GM10266 (cell line): ENCODE results near the gene TASP1.

ENCODE experiments used
- DNase-seq: peaks from one replicate; pipeline ENCODE4 v3.0.0; 2012; ENCODE audit errors: extremely low spot score
- TF ChIP-seq, protein P1 (sequence below): IDR thresholded peaks from 2 replicates; pipeline ENCODE4 v1.5.1; 2012; ENCODE audit warnings: mild to moderate bottlenecking, low read depth; ENCODE audit not compliant: control insufficient read depth, insufficient read depth; ENCODE audit errors: missing control alignments

TASP1 gene

GRCh38 chr20:13443690-13444089 lies 195.0 kb downstream of the TASP1 start:
- no peak for DNase-seq
- TF ChIP-seq, protein P1, sequence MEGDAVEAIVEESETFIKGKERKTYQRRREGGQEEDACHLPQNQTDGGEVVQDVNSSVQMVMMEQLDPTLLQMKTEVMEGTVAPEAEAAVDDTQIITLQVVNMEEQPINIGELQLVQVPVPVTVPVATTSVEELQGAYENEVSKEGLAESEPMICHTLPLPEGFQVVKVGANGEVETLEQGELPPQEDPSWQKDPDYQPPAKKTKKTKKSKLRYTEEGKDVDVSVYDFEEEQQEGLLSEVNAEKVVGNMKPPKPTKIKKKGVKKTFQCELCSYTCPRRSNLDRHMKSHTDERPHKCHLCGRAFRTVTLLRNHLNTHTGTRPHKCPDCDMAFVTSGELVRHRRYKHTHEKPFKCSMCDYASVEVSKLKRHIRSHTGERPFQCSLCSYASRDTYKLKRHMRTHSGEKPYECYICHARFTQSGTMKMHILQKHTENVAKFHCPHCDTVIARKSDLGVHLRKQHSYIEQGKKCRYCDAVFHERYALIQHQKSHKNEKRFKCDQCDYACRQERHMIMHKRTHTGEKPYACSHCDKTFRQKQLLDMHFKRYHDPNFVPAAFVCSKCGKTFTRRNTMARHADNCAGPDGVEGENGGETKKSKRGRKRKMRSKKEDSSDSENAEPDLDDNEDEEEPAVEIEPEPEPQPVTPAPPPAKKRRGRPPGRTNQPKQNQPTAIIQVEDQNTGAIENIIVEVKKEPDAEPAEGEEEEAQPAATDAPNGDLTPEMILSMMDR = no peak

DNA sequence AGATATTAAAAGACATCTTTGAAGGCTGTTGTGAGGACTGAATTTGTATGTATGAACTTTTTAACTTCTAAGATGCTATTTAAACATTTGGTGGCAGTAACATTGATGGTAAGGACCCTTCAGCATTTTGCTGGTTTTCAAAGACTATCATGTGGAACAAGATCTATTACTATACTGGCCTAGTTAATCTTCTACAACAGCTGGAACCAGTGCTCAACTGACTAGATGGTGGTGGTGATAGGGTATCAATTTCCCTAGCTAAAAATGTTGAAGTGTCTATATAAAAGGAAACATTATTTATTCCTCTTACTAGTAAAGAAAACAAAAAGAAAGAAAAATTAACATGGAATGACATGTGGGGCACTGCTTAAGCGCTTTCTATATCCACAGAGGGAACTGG lies 195.7 kb downstream of the TASP1 start:
- DNase-seq = no peak
- TF ChIP-seq, protein P1 = no peak

GRCh38 chr20:13441388-13441787 lies 197.3 kb downstream of the TASP1 start:
- no peak for DNase-seq
- TF ChIP-seq, protein P1 = no peak

GRCh38 chr20:13436530-13436929 lies 202.2 kb downstream of the TASP1 start:
- TF ChIP-seq, protein P1 = no peak
- DNase-seq = no peak

GRCh38 chr20:13432126-13432525 lies 206.6 kb downstream of the TASP1 start:
- TF ChIP-seq, protein P1 = no peak
- no peak for DNase-seq

DNA sequence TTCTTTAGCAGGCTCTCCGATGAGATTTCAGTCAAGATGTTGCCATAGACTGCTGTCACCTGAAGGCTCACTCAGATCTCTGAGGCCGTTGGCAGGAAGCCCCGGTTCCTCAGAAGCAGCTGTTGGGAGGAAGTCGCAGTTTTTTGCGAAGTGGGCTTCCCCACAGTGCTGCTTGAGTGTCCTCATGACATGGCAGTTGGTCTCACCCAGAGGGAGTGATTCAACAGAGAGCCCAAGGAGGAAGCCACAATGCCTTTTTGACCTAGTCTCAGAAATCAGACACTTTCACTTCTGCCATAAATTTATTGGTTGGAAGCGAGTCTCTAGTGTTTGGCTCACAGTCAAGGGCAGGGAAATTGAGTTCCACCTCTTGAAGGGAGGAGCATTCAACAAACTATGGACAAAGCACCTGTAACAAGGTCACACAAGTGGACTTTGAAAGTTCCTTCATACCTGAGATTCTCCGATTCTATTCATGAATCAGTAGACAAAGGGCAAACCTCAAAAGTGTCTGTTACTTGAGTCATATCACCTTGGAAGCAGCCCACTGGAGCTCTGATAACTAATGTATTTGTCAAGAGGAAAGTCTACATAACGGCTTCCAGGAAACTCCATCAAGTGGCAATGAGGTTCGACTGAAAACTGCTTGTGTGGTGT lies 208.3 kb downstream of the TASP1 start:
- TF ChIP-seq, protein P1 = no peak
- DNase-seq = no peak

- no peak for DNase-seq
- TF ChIP-seq, protein P1 = no peak
Observed at GRCh38 chr20:13428684-13429083, 210.0 kb downstream of the TASP1 start.
